HUES64 (cell line): Measurements from ENCODE around the gene LMBRD1. TPM values are rescaled to one million over a fixed set of nuclear protein-coding genes. Genes with fewer than 3 reads are reported as not detected.
"Not testable (repeated sequence)": the region's sequence is repeated elsewhere in the genome, so short reads cannot be mapped to it uniquely, and the experiment has no call there.

Source experiments
- H3K27ac ChIP-seq: 2 replicates; pipeline ENCODE4 v1.7.0; 2013; ENCODE audit warnings: low read depth, low read length, inconsistent platforms
- H3K27me3 ChIP-seq: 2 replicates; pipeline ENCODE4 v1.6.1; 2013; ENCODE audit warnings: mild to moderate bottlenecking, low read length; ENCODE audit not compliant: insufficient read depth
- H3K36me3 ChIP-seq: 2 replicates; pipeline ENCODE4 v1.6.1; 2013; ENCODE audit warnings: mild to moderate bottlenecking, low read length; ENCODE audit not compliant: insufficient read depth
- H3K4me1 ChIP-seq: 2 replicates; pipeline ENCODE4 v1.6.1; 2013; ENCODE audit warnings: mild to moderate bottlenecking, low read length, moderate library complexity; ENCODE audit not compliant: insufficient read depth
- H3K4me3 ChIP-seq: 2 replicates; pipeline ENCODE4 v1.5.1; 2013; ENCODE audit warnings: mild to moderate bottlenecking, low read length, moderate library complexity
- H3K9ac ChIP-seq: 2 replicates; pipeline ENCODE4 v1.6.1; 2013; ENCODE audit warnings: mild to moderate bottlenecking, low read depth, low read length
- H3K9me3 ChIP-seq: 2 replicates; pipeline ENCODE4 v1.6.1; 2013; ENCODE audit warnings: low read depth, low read length; ENCODE audit not compliant: insufficient read depth
- WGBS: fragments of 150-250, 120-280 bp; methylation state at CpG from one replicate; pipeline ENCODE4 v1.1.7; 2013; ENCODE audit warnings: missing lambda C conversion rate; 5-methylcytosine and 5-hydroxymethylcytosine counted together
- polyA plus RNA-seq, 2 experiments: library from polyadenylated mRNA; stranded (reverse); fragments of 50-300 nt; gene quantifications; one replicate each; pipeline ENCODE4 v1.2.3, GENCODE V29; 2013

The LMBRD1 gene
- polyA plus RNA-seq (2013, experiment 1 of 2), result 15.8 TPM
- 14.6 TPM for polyA plus RNA-seq (2013, experiment 2 of 2)

GRCh38 chr6:69796642-69797390 is at the start of gene LMBRD1:
TSS of gene LMBRD1 (minus strand) at chr6:69797010. CDS start at chr6:69796881, 129 bp downstream.
- no peaks in the 10 kb centered on the region for H3K27me3 ChIP-seq
- peak within 1 kb of the TSS; percentile 73 for H3K9ac ChIP-seq
- H3K36me3 ChIP-seq, result no peaks in the 10 kb centered on the region
- no peaks in the 10 kb centered on the region for H3K9me3 ChIP-seq
- H3K4me3 ChIP-seq, result peak within 1 kb of the TSS; percentile 96
- H3K27ac ChIP-seq, result peak within 1 kb of the TSS; percentile 95; the same call in 1 of the 2 replicates
- WGBS, result under 1% methylated on average over 38 of the region's 39 CpGs
- H3K4me1 ChIP-seq, result peaks cover 18% of the 10 kb centered on the region

DNA sequence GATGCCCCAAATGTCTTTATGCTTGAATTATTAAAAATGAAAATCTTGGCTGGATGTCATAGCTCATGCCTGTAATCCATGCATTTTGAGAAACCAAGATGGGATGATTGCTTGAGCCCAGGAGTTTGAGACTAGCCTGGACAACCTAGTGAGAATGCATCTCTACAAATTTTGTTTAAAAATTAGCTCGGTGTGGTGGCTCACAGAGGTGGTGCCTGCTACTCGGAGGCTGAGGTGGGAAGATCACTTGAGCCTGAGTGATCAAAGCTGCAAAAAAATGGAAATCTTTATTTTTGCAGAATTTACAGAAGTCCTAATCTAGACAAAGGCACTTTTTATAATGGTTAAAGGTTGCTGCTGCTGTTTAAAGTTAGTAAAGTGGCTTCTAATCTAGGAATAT is 49.5 kb upstream of the LMBRD1 start:
- Histone ChIP-seq H3K36me3 (no peaks in the 10 kb centered on the region), H3K9me3 (no peaks in the 10 kb centered on the region), H3K4me3 (no peak overlapping the region), H3K27ac (no peak overlapping the region), H3K27me3 (no peaks in the 10 kb centered on the region), H3K4me1 (no peaks in the 10 kb centered on the region), H3K9ac (no peak overlapping the region)
- 88% methylated on average over 2 of the region's 2 CpGs for WGBS

- H3K4me3 ChIP-seq, result no peak overlapping the region
- no peak overlapping the region for H3K9ac ChIP-seq
- H3K9me3 ChIP-seq, result no peaks in the 10 kb centered on the region
- H3K27ac ChIP-seq, result no peak overlapping the region
- WGBS, result 92% methylated on average over 1 of the region's 1 CpG
- no peaks in the 10 kb centered on the region for H3K4me1 ChIP-seq
- H3K36me3 ChIP-seq, result no peaks in the 10 kb centered on the region
- H3K27me3 ChIP-seq, result no peaks in the 10 kb centered on the region
These were observed 46.4 kb upstream of the LMBRD1 start for GRCh38 chr6:69843189-69843588.

GRCh38 chr6:69841862-69842261 is 45.1 kb upstream of the LMBRD1 start:
- 80% methylated on average over 1 of the region's 1 CpG for WGBS

DNA sequence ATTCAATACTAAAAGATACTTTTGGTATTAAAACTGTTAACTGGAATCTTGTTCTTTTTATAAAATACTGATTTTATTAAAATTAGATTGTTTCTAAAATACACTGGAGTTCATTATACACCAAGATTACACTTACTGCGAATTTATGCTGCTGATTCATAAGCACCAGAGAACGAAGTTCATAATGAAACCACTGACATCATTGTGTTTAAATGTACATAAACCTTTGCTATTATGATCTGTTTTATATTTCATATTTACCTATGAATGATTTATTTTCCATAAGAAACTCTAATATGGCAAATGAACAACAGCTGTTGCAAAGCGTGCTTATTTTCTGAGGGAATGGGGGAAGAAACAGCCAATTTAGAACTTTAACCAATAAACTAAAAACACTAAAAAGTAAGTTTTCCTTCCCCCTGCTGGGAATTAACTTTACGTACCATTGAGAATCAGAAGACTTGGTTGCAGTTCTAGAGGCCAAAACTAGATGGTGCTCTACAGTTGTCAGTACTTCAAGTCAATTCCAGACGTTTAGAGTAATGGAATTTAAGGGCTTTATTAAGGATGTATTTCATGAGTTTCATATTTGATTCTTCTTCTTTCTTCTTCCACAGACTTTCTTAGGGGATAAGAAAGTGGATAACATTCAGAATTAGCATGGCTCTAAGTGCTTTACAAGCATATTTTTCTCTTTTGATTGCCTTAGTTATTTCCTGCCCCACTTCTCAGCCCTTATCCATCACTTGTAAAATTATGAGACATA is 38.8 kb upstream of the LMBRD1 start:
- Histone ChIP-seq H3K27me3 (no peaks in the 10 kb centered on the region), H3K9me3 (no peaks in the 10 kb centered on the region), H3K36me3 (no peaks in the 10 kb centered on the region), H3K27ac (no peak overlapping the region), H3K4me1 (no peaks in the 10 kb centered on the region), H3K4me3 (no peak overlapping the region), H3K9ac (no peak overlapping the region)
- WGBS, result 32% methylated on average over 4 of the region's 5 CpGs

More at GRCh38 chr6:69841862-69842261, 45.1 kb upstream of the LMBRD1 start:
- no peaks in the 10 kb centered on the region for H3K4me1 ChIP-seq
- no peaks in the 10 kb centered on the region for H3K36me3 ChIP-seq
- no peak overlapping the region for H3K9ac ChIP-seq
- no peak overlapping the region for H3K27ac ChIP-seq
- H3K4me3 ChIP-seq, result no peak overlapping the region
- H3K27me3 ChIP-seq, result no peaks in the 10 kb centered on the region
- H3K9me3 ChIP-seq, result no peaks in the 10 kb centered on the region

DNA sequence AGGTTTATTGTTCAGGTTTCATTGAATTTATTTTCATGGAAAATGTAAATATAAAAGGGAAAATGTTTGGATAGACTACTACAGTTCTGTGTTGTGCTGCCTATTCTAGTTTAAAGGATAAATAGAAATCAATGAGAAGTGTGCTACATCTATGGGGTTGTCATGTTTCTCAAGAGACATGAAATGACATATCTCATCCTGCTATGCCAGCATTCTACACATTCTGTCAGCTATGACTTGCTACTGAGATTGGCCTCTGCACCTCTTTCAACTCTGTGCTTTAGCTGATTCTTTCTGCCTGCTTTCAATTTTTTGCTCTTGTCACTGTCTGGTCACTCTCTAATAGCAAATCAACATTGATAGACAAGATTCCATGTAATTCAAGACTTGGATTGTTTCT is 35.7 kb upstream of the LMBRD1 start:
- H3K36me3 ChIP-seq, result no peaks in the 10 kb centered on the region
- H3K9ac ChIP-seq, result no peak overlapping the region
- H3K27ac ChIP-seq, result no peak overlapping the region
- H3K9me3 ChIP-seq, result no peaks in the 10 kb centered on the region
- no peaks in the 10 kb centered on the region for H3K4me1 ChIP-seq
- H3K4me3 ChIP-seq, result no peak overlapping the region
- H3K27me3 ChIP-seq, result no peaks in the 10 kb centered on the region

DNA sequence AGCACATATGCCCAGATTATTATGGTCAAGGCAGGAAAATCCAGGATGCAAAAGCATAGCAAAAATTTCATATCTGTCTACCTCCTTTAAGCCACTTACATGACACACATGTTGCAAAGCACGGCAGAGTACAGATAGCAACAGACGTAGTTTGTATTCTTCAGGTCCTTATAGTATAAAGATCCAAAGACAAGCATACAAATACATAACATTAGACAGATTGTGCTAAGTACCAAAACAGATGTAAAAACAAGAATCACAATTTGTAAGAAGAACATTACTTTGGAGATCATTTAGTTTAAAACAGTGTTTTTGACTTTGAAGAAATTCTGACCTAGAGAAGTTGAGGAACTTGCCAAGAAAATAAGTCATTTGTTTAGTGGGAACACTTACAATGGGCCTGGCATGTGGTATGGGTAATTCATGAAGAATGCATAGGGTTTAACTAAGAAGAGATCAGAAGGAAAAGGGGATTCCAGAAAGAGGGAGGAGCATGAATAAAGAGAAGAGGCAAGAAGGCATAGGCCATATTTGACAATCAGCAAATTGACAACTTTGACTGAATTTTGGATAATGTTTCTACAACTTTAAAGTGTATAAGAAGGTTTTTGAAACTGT is 30.6 kb upstream of the LMBRD1 start:
- Histone ChIP-seq H3K9ac (no peak overlapping the region), H3K27ac (no peak overlapping the region), H3K4me1 (no peaks in the 10 kb centered on the region), H3K9me3 (no peaks in the 10 kb centered on the region), H3K27me3 (no peaks in the 10 kb centered on the region), H3K4me3 (no peak overlapping the region), H3K36me3 (no peaks in the 10 kb centered on the region)
- 90% methylated on average over 1 of the region's 2 CpGs for WGBS

DNA sequence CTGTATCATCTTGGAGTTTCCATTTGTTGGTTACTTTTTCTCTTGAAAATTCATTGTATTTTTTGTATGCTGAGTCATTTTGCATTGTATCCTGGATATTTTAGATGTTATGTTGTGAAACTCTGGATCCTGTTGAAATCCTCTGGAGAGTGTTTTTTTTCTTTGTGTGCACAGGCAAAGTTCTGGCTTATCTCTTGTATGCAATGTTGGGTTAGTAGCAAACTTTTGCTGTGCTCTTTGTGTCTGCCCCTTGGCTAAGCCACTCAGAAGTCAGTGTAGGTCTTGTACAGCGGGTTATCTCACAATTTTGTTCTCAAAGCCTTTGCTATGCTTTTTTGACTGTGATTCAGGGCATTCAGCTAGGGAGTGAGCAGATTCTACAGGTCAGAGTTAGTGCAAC is 29.1 kb upstream of the LMBRD1 start:
- WGBS, result 88% methylated on average over 1 of the region's 1 CpG
- Histone ChIP-seq H3K4me3 (no peak overlapping the region), H3K4me1 (no peaks in the 10 kb centered on the region), H3K9ac (no peak overlapping the region), H3K36me3 (no peaks in the 10 kb centered on the region), H3K27ac (no peak overlapping the region), H3K9me3 (no peaks in the 10 kb centered on the region), H3K27me3 (no peaks in the 10 kb centered on the region)

- H3K4me3 ChIP-seq, H3K4me1 ChIP-seq, H3K36me3 ChIP-seq, H3K9ac ChIP-seq, H3K9me3 ChIP-seq, H3K27ac ChIP-seq, H3K27me3 ChIP-seq: not testable (repeated sequence)
- 75% methylated on average over 2 of the region's 5 CpGs for WGBS
These were observed 27.5 kb upstream of the LMBRD1 start for GRCh38 chr6:69824355-69824754.

- Histone ChIP-seq H3K36me3 (no peaks in the 10 kb centered on the region), H3K27me3 (no peaks in the 10 kb centered on the region), H3K27ac (no peak overlapping the region), H3K4me1 (peaks cover 10% of the 10 kb centered on the region), H3K4me3 (no peak overlapping the region), H3K9ac (no peak overlapping the region), H3K9me3 (no peaks in the 10 kb centered on the region)
- WGBS, result 90% methylated on average over 1 of the region's 1 CpG
These were observed 23.6 kb upstream of the LMBRD1 start for GRCh38 chr6:69820438-69820837.

DNA sequence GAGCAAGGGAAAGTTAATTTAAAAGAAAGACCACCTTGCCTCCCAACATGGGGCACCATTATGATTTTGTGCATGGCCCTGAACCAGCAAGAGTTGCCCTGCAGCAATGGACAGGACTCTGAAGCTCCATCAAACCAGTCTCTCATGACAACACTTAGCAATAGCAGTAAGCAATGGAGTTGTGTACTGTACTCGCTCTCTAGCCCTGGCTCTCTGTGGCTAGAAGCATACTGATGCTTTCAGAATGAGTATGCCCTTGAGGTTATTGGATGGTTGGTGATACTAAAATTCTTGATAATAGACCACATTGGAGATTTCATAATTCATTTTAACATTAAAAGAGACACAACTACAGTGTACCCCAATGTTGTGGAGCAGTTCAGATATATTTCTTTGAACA is 23.2 kb upstream of the LMBRD1 start:
- 94% methylated on average over 1 of the region's 1 CpG for WGBS
- Histone ChIP-seq H3K27ac (no peak overlapping the region), H3K4me1 (peaks cover 13% of the 10 kb centered on the region), H3K9me3 (no peaks in the 10 kb centered on the region), H3K9ac (no peak overlapping the region), H3K4me3 (no peak overlapping the region), H3K27me3 (no peaks in the 10 kb centered on the region), H3K36me3 (no peaks in the 10 kb centered on the region)
